H9 (cell line): ENCODE measurements around the gene ARHGEF10L. TPM values are rescaled to one million over a fixed set of nuclear protein-coding genes. Genes with fewer than 3 reads are reported as not detected.

ENCODE experiments used
- DNase-seq: peaks from one replicate; pipeline ENCODE4 v3.0.0-alpha.2; 2017
- H2AFZ ChIP-seq: one replicate; pipeline ENCODE4 v1.6.1; 2013; ENCODE audit warnings: mild to moderate bottlenecking, low read length, control low read depth, moderate library complexity
- H2AK5ac ChIP-seq: 2 replicates; pipeline ENCODE4 v1.6.1; 2013; ENCODE audit warnings: low read length, control low read depth, mixed read lengths; ENCODE audit not compliant: insufficient read length
- H2BK120ac ChIP-seq: one replicate; pipeline ENCODE4 v1.6.1; 2013; ENCODE audit warnings: low read depth, mild to moderate bottlenecking, low read length, control low read depth, inconsistent platforms; ENCODE audit not compliant: poor library complexity, severe bottlenecking
- H2BK12ac ChIP-seq: 2 replicates; pipeline ENCODE4 v1.6.1; 2013; ENCODE audit warnings: low read length, control low read depth, mixed read lengths, low read depth; ENCODE audit not compliant: insufficient read length
- H2BK15ac ChIP-seq: 2 replicates; pipeline ENCODE4 v1.6.1; 2013; ENCODE audit warnings: low read depth, low read length, control low read depth
- H2BK20ac ChIP-seq: one replicate; pipeline ENCODE4 v1.6.1; 2013; ENCODE audit warnings: low read depth, mild to moderate bottlenecking, low read length, control low read depth, inconsistent platforms; ENCODE audit not compliant: poor library complexity, severe bottlenecking
- H2BK5ac ChIP-seq: 2 replicates; pipeline ENCODE4 v1.6.1; 2013; ENCODE audit warnings: low read length, control low read depth, mixed read lengths; ENCODE audit not compliant: insufficient read length
- H3K14ac ChIP-seq: 2 replicates; pipeline ENCODE4 v1.6.1; 2013; ENCODE audit warnings: low read length, control low read depth; ENCODE audit not compliant: insufficient read depth
- H3K18ac ChIP-seq: 2 replicates; pipeline ENCODE4 v1.6.1; 2013; ENCODE audit warnings: low read depth, mild to moderate bottlenecking, mixed read lengths, low read length, control low read depth; ENCODE audit not compliant: insufficient read length
- H3K23ac ChIP-seq: 2 replicates; pipeline ENCODE4 v1.6.1; 2013; ENCODE audit warnings: low read length, control low read depth, mixed read lengths, low read depth; ENCODE audit not compliant: insufficient read length
- H3K23me2 ChIP-seq: 2 replicates; pipeline ENCODE4 v1.6.1; 2013; ENCODE audit warnings: low read depth, mild to moderate bottlenecking, mixed read lengths, low read length, control low read depth; ENCODE audit not compliant: insufficient read length, poor library complexity, severe bottlenecking
- H3K27ac ChIP-seq: 2 replicates; pipeline ENCODE4 v1.5.1; 2013; ENCODE audit warnings: low read length, control low read depth, mixed read lengths, low read depth; ENCODE audit not compliant: insufficient read length
- H3K27me3 ChIP-seq: 2 replicates; pipeline ENCODE4 v1.6.1; 2013; ENCODE audit warnings: low read length, control low read depth, inconsistent platforms; ENCODE audit not compliant: insufficient read depth
- H3K4ac ChIP-seq: 2 replicates; pipeline ENCODE4 v1.6.1; 2013; ENCODE audit warnings: low read depth, mild to moderate bottlenecking, control low read depth, inconsistent platforms, low read length, moderate library complexity
- H3K4me1 ChIP-seq: 2 replicates; pipeline ENCODE4 v1.6.1; 2013; ENCODE audit warnings: low read length, control low read depth, inconsistent platforms; ENCODE audit not compliant: insufficient read depth
- H3K4me2 ChIP-seq: 2 replicates; pipeline ENCODE4 v1.6.1; 2013; ENCODE audit warnings: low read length, control low read depth, mixed read lengths; ENCODE audit not compliant: insufficient read length, insufficient read depth
- H3K56ac ChIP-seq: 2 replicates; pipeline ENCODE4 v1.6.1; 2013; ENCODE audit warnings: low read depth, mild to moderate bottlenecking, mixed read lengths, low read length, control low read depth; ENCODE audit not compliant: insufficient read length
- H3K79me1 ChIP-seq: 2 replicates; pipeline ENCODE4 v1.6.1; 2013; ENCODE audit warnings: low read depth, mild to moderate bottlenecking, moderate library complexity, low read length, control low read depth, inconsistent platforms; ENCODE audit not compliant: insufficient read depth, poor library complexity, severe bottlenecking
- H3K79me2 ChIP-seq: 2 replicates; pipeline ENCODE4 v1.6.1; 2013; ENCODE audit warnings: low read length, control low read depth, inconsistent platforms; ENCODE audit not compliant: insufficient read depth
- H3K9ac ChIP-seq: 2 replicates; pipeline ENCODE4 v1.6.1; 2013; ENCODE audit warnings: low read length, control low read depth, mixed read lengths; ENCODE audit not compliant: insufficient read length; ENCODE audit errors: extremely low read depth
- H3K9me3 ChIP-seq: one replicate; pipeline ENCODE4 v1.6.1; 2013; ENCODE audit warnings: low read depth, low read length, inconsistent platforms; ENCODE audit not compliant: control insufficient read depth
- H3T11ph ChIP-seq: one replicate; pipeline ENCODE4 v1.6.1; 2013; ENCODE audit warnings: mild to moderate bottlenecking, low read length, control low read depth, inconsistent platforms
- H4K20me1 ChIP-seq: one replicate; pipeline ENCODE4 v1.6.1; 2013; ENCODE audit not compliant: control insufficient read depth, insufficient read length, insufficient read depth
- H4K5ac ChIP-seq: 2 replicates; pipeline ENCODE4 v1.6.1; 2013; ENCODE audit warnings: low read depth, mild to moderate bottlenecking, mixed read lengths, low read length, control low read depth; ENCODE audit not compliant: insufficient read length
- H4K8ac ChIP-seq: replicated peaks from 2 replicates; pipeline ENCODE4 v1.6.1; 2013; ENCODE audit warnings: low read length, control low read depth, mixed read lengths, low read depth; ENCODE audit not compliant: insufficient read length
- H4K91ac ChIP-seq: 2 replicates; pipeline ENCODE4 v1.6.1; 2013; ENCODE audit warnings: low read depth, mild to moderate bottlenecking, moderate library complexity, mixed read lengths, low read length, control low read depth; ENCODE audit not compliant: insufficient read length
- H3K27ac Mint-ChIP-seq, 3 experiments: 2 replicates in 2 of 3; 3 replicates in 1 of 3; pipeline ENCODE4 v1.8.0; 2020 to 2021; ENCODE audit warnings: mixed read lengths in 3 of 3, mild to moderate bottlenecking in 1 of 3, moderate library complexity in 1 of 3
- H3K27me3 Mint-ChIP-seq: 2 replicates; pipeline ENCODE4 v1.8.0; 2021; ENCODE audit warnings: low read depth, mild to moderate bottlenecking, moderate library complexity, mixed read lengths
- H3K36me3 Mint-ChIP-seq, 3 experiments: 2 replicates in 2 of 3; 3 replicates in 1 of 3; pipeline ENCODE4 v1.8.0; 2020 to 2021; ENCODE audit warnings: low read depth in 3 of 3, mixed read lengths in 3 of 3; ENCODE audit not compliant: insufficient read depth in 1 of 3
- H3K4me1 Mint-ChIP-seq, 2 experiments: 2 replicates each; pipeline ENCODE4 v1.8.0; 2020; ENCODE audit warnings: mixed read lengths in 2 of 2
- H3K4me3 Mint-ChIP-seq, 2 experiments: 2 replicates in 1 of 2; 3 replicates in 1 of 2; pipeline ENCODE4 v1.8.0; 2020 to 2021; ENCODE audit warnings: mild to moderate bottlenecking in 2 of 2, mixed read lengths in 2 of 2, moderate library complexity in 1 of 2
- H3K9me3 Mint-ChIP-seq, 2 experiments: 2 replicates in 1 of 2; 3 replicates in 1 of 2; pipeline ENCODE4 v1.8.0; 2020; ENCODE audit warnings: mild to moderate bottlenecking in 2 of 2, mixed read lengths in 2 of 2, moderate library complexity in 1 of 2
- WGBS: extraction: QIAGEN DNeasy Blood & Tissue Kit; methylation state at CpG from one replicate; pipeline ENCODE4 v1.1.7; 2013; ENCODE audit warnings: missing lambda C conversion rate, low lambda C conversion rate, mixed read lengths; ENCODE audit not compliant: insufficient read length; ENCODE audit errors: extremely low coverage; 5-methylcytosine and 5-hydroxymethylcytosine counted together
- total RNA-seq: library from RNA; stranded (reverse); gene quantifications from 2 replicates; pipeline ENCODE4 v1.2.1, GENCODE V29; 2021
- TF ChIP-seq, protein P1 (sequence below): fragments of 200-600 bp; sonication (generic); conservative IDR thresholded peaks from 3 replicates; pipeline ENCODE4 v1.8.0; 2021; ENCODE audit warnings: antibody characterized with exemption, mild to moderate bottlenecking

The ARHGEF10L gene
- total RNA-seq, 1 experiment from 2014 or later = 20.2 TPM

DNA sequence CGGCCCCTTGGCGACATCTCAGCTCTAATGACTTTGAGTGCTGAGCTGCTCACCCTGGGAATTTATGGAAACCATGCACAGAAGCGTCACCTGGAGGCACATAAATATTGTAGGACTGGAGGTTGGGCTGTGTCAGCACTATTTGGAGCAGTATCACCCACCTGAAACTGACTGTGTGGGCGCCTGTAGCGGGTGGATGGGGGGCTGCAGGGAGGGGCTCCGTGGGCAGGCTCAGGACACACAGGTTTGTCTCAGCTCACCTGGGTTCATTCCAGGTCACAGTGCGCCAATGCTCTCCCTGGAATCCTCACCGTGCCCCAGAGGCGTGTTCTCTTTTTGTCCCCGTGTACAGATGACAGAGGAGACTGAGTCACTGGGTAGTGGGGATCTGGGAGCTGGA, 140.8 kb downstream of the ARHGEF10L start:
- Histone ChIP-seq H3K9ac (no peak overlapping the region), H3K23me2 (no peaks in the 10 kb centered on the region), H3K14ac (no peak overlapping the region), H3K27ac (no peak overlapping the region), H4K8ac (no peak overlapping the region), H3K27me3 (no peaks in the 10 kb centered on the region), H2BK5ac (no peak overlapping the region), H3K79me2 (no peaks in the 10 kb centered on the region), H3K18ac (no peak overlapping the region), H2BK120ac (no peak overlapping the region), H4K20me1 (no peaks in the 10 kb centered on the region), H3T11ph (no peak overlapping the region), H3K4me2 (no peak overlapping the region), H3K4me1 (peaks cover 3% of the 10 kb centered on the region; the same call in 1 of the 2 replicates), H3K4ac (no peak overlapping the region), H2AFZ (no peak overlapping the region), H3K79me1 (no peaks in the 10 kb centered on the region), H4K5ac (no peak overlapping the region), H3K23ac (no peak overlapping the region), H4K91ac (no peak overlapping the region), H3K56ac (no peak overlapping the region), H3K9me3 (no peaks in the 10 kb centered on the region), H2BK20ac (no peak overlapping the region), H2BK15ac (no peak overlapping the region), H2BK12ac (no peak overlapping the region), H2AK5ac (no peak overlapping the region)
- no CpG with 5 or more reads among the region's 10 CpGs for WGBS
- peaks cover 0 to 20% (median 3%) of the 10 kb centered on the region in 3 experiments; a peak in 6 of 7 replicates for H3K36me3 Mint-ChIP-seq
- no peaks in the 10 kb centered on the region for H3K9me3 Mint-ChIP-seq
- TF ChIP-seq, protein P1, sequence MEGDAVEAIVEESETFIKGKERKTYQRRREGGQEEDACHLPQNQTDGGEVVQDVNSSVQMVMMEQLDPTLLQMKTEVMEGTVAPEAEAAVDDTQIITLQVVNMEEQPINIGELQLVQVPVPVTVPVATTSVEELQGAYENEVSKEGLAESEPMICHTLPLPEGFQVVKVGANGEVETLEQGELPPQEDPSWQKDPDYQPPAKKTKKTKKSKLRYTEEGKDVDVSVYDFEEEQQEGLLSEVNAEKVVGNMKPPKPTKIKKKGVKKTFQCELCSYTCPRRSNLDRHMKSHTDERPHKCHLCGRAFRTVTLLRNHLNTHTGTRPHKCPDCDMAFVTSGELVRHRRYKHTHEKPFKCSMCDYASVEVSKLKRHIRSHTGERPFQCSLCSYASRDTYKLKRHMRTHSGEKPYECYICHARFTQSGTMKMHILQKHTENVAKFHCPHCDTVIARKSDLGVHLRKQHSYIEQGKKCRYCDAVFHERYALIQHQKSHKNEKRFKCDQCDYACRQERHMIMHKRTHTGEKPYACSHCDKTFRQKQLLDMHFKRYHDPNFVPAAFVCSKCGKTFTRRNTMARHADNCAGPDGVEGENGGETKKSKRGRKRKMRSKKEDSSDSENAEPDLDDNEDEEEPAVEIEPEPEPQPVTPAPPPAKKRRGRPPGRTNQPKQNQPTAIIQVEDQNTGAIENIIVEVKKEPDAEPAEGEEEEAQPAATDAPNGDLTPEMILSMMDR = no peak
- H3K4me3 Mint-ChIP-seq = no peak overlapping the region
- peaks cover 18 to 20% of the 10 kb centered on the region in 2 experiments for H3K4me1 Mint-ChIP-seq
- H3K27ac Mint-ChIP-seq = no peak overlapping the region
- no peaks in the 10 kb centered on the region; the same call in 1 of the 2 replicates for H3K27me3 Mint-ChIP-seq
- no peak for DNase-seq
